Skeletal muscle satellite cell (primary cell): ENCODE measurements around the gene ZDHHC11.
"Not testable (repeated sequence)": the region's sequence is repeated elsewhere in the genome, so short reads cannot be mapped to it uniquely, and the experiment has no call there.

Experiments
- H3K27me3 ChIP-seq: 2 replicates; pipeline ENCODE4 v1.7.0; 2013; ENCODE audit warnings: low read length; ENCODE audit not compliant: control insufficient read depth, insufficient read depth
- H3K36me3 ChIP-seq: 2 replicates; pipeline ENCODE4 v1.7.0; 2013; ENCODE audit warnings: mild to moderate bottlenecking, control low read depth, low read length; ENCODE audit not compliant: insufficient read depth
- H3K4me1 ChIP-seq: 2 replicates; pipeline ENCODE4 v1.7.0; 2013; ENCODE audit warnings: low read length; ENCODE audit not compliant: control insufficient read depth, insufficient read depth
- H3K4me2 ChIP-seq: 2 replicates; pipeline ENCODE4 v1.7.0; 2013; ENCODE audit warnings: mild to moderate bottlenecking, low read length
- H3K4me3 ChIP-seq: 2 replicates; pipeline ENCODE4 v1.7.0; 2013; ENCODE audit warnings: low read length
- H3K9ac ChIP-seq: 2 replicates; pipeline ENCODE4 v1.7.0; 2013; ENCODE audit warnings: mild to moderate bottlenecking, low read depth, low read length, moderate library complexity
- H3K9me3 ChIP-seq: replicated peaks from 2 replicates; pipeline ENCODE4 v1.7.0; 2013; ENCODE audit warnings: mild to moderate bottlenecking, control low read depth, low read length

The ZDHHC11 gene

DNA sequence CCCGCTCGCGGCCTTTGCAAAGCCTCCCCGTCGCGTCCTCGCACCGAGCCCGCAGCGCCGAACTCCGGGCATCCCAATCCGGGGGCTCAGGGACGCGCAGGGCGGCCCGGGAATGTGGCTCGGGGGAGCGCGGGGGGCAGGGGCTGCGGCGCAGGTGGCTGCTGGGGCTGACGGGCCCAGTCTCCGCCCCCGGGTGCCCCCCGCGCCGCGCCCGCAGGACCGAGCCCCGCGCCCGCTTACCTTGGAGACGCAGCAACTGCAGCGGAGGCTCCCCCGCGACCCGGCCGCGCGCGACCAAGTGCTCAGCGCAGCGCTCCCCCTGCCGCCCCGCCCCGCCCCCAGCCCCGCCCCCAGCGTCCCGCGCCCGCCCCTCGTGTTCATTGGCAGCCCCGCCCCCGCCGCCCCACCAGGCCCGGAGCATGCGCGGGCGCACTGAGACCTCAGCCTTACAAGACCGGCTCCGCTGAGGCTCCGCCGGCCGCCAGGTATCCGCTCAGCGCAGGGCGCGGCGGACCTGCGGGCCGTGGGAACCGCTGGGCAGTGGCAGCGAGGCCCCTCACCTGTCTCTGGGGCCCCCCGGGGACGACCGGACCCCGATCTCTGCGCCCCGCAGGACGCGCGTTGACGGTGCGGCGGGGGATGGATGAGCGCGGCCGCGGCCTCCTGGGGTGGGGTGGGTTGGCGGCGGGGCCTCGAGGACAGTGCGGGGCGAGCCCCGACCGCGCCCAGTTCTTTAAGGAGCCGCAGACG lies 66.2 kb downstream of the ZDHHC11 start, which contains the start of gene ZDHHC11B:
TSS of gene ZDHHC11B (minus strand) at position 302 of the 750 bp plus-strand sequence. CDS start 17,810 bp downstream, outside the sequence.
- Histone ChIP-seq H3K27me3 (peaks cover 12% of the 10 kb centered on the region), H3K4me2 (peak within 1 kb of the TSS; percentile 84), H3K4me3 (peak within 1 kb of the TSS; percentile 69)
- not testable (repeated sequence) for H3K9me3 ChIP-seq, H3K36me3 ChIP-seq, H3K9ac ChIP-seq, H3K4me1 ChIP-seq

DNA sequence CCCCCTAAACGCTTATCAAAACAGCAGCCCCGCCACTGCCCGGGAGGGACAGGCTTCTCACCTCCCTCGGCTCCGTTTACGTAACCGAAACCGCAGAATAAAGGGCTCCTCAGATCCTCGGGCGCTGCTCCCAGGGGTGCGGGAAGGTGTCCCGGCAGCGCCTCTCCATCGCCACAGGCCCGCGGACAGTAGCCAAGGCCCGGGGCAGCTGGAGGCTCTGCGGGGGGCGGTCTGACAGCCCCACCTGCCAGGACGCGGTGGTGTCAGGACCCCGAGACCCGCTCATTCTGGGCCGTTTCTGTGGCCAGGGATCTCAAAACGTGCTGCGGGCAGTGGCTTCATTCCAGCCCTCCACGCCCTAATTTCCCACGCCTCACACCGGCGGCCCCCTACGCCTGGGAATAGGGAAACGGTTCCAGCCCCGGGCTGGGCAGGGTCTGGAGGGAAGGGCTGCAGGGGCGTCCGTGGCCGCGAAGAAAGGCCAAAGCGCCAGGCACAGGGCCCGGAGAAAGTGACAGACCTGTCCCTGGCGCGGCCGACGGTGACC lies 66.8 kb downstream of the ZDHHC11 start:
- not testable (repeated sequence) for H3K4me1 ChIP-seq, H3K4me3 ChIP-seq, H3K9me3 ChIP-seq, H3K36me3 ChIP-seq, H3K9ac ChIP-seq
- H3K4me2 ChIP-seq = peak overlapping the region; percentile 58
- peaks cover 12% of the 10 kb centered on the region for H3K27me3 ChIP-seq

DNA sequence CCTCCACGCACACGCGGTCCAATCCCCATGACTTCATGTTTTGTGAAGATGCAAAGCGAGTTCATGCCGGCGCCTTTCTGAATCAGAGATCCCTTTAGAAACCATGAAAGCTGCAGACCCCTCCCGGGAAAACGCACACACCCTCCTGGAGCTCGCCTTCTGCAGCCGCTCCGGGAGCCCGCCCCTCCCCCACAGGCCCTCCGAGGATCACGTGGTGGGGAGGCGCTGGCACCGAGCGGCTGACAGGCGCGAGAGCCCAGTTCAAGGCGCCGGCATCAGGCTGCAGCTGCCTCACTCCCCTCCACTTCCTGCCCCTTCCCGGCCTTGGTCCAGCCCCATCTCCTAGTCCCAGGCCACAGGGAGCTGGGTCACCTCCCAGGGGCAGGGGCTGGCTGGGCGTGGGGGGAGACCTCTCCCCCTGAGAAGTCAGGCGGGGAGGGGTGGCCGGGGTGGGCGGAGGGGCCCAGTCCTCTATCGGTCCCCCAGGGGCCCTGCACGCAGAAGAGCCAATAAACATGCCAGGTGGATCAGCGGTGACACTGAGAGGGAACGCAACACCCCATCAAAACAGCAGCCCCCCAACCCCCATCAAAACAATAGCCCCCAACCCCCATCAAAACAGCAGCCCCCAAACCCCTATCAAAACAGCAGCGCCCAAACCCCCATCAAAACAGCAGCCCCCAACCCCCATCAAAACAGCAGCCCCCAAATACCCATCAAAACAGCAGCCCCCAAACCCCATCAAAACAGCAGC lies 67.6 kb downstream of the ZDHHC11 start:
- not testable (repeated sequence) for H3K27me3 ChIP-seq, H3K9me3 ChIP-seq, H3K9ac ChIP-seq, H3K36me3 ChIP-seq, H3K4me3 ChIP-seq, H3K4me1 ChIP-seq, H3K4me2 ChIP-seq

DNA sequence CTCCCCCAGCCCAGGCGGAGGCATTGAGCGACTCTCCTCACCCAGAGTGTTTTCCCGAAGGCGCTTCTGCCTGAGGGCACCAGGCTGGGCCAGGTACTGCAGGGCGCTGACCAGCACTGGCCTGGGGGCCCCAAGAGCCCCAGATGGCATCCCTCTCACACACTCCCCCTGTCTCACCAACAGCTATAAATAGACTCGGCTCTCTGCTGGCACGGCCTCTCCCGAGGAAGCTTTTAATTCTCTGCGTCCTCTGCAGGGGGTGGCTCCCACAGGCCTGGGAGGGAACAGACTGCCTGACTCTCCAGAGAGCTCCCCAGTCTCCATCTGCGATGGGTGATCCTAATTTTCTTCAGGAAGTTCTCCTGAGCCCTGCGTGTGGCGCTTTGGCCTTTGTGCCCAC lies 68.4 kb downstream of the ZDHHC11 start:
- not testable (repeated sequence) for H3K4me3 ChIP-seq, H3K9ac ChIP-seq, H3K36me3 ChIP-seq, H3K9me3 ChIP-seq, H3K4me2 ChIP-seq, H3K4me1 ChIP-seq
- H3K27me3 ChIP-seq = peaks cover 10% of the 10 kb centered on the region

DNA sequence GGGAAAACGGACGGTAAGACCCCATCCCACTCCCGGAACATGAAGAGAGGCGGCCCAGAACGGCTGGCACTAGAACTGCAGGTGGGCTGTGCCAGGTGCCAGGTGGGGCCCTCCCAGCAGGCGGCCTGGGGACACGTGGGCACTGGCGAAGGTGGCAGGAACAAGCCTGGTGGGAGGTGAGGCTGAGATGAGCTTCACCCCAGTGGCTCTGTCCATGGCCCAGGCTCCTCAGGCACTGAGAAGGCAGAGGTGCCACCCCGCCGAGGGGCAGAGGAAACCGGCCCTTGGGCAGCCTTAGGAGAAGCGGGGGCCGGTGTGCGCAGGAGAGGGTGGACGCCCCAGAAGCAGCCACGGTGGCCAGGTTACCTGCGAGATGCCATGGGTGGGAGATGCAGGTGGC lies 70.2 kb downstream of the ZDHHC11 start:
- not testable (repeated sequence) for H3K9me3 ChIP-seq, H3K36me3 ChIP-seq, H3K4me2 ChIP-seq, H3K9ac ChIP-seq, H3K4me1 ChIP-seq, H3K4me3 ChIP-seq
- peaks cover 23% of the 10 kb centered on the region for H3K27me3 ChIP-seq

DNA sequence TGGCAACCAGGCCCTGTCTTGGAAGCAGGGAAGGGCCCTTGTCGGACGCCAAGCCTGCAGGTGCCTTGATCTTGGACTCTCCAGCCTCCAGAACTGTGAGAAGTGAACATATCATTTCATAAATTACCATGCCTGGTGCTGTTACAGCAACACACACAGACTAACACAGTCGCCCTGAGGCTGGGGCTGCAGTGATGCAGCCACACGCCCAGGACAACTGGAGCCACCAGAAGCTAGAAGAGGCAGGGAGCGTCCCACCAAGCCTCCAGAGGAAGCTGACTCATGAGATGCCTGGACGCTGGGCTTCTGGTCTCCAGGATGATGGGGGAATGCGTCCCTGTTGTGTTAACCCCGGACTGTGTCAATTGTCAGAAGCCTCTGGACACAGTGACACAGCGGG lies 71.8 kb downstream of the ZDHHC11 start:
- H3K36me3 ChIP-seq, H3K4me1 ChIP-seq, H3K9ac ChIP-seq, H3K9me3 ChIP-seq, H3K4me2 ChIP-seq, H3K4me3 ChIP-seq: not testable (repeated sequence)
- peaks cover 18% of the 10 kb centered on the region for H3K27me3 ChIP-seq

DNA sequence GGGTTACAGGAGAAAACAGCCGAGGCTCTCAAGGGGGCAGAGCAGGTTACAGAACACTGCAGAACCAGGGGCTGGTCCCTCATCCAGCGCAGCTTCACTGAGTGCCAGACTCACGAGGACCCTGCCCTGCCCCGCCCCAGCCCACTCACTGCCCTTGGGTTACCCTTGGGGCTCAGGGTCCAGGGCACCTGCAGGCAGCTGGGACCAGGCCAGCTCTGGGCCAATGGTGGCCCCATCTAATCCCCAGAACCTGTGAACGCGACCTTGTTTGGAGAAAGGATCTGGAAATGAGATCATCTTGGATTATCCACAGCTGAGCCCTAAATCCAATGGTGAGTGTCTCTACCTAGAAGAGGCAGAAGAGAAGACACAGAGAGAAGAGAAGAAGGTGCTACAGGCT lies 72.4 kb downstream of the ZDHHC11 start:
- not testable (repeated sequence) for H3K9ac ChIP-seq, H3K4me1 ChIP-seq, H3K9me3 ChIP-seq, H3K4me2 ChIP-seq, H3K36me3 ChIP-seq, H3K4me3 ChIP-seq
- H3K27me3 ChIP-seq = peaks cover 16% of the 10 kb centered on the region

DNA sequence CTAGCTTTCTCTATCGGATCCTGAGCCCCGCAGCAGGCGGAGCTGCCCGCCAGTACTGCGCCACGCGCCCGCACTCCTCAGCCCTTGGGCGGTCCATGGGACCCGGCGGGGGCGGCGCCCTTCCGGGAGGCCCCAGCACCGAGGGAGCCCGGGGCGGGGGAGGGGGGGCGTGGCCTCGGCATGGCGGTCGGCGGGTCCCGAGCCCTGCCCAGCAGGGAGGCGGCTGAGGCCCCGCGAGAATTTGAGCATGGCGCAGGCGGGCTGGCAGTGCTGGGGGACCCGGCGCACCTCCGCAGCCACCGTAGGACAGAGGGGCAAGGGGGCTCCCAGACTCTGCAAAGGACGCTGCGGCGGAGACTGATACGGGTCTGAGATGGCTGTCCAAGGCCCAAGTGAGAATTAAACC lies 73.0 kb downstream of the ZDHHC11 start:
- Histone ChIP-seq H3K9me3 (no peaks in the 10 kb centered on the region), H3K4me3 (no peak overlapping the region), H3K36me3 (no peaks in the 10 kb centered on the region), H3K4me1 (no peaks in the 10 kb centered on the region), H3K27me3 (peaks cover 22% of the 10 kb centered on the region), H3K9ac (no peak overlapping the region), H3K4me2 (no peak overlapping the region)

DNA sequence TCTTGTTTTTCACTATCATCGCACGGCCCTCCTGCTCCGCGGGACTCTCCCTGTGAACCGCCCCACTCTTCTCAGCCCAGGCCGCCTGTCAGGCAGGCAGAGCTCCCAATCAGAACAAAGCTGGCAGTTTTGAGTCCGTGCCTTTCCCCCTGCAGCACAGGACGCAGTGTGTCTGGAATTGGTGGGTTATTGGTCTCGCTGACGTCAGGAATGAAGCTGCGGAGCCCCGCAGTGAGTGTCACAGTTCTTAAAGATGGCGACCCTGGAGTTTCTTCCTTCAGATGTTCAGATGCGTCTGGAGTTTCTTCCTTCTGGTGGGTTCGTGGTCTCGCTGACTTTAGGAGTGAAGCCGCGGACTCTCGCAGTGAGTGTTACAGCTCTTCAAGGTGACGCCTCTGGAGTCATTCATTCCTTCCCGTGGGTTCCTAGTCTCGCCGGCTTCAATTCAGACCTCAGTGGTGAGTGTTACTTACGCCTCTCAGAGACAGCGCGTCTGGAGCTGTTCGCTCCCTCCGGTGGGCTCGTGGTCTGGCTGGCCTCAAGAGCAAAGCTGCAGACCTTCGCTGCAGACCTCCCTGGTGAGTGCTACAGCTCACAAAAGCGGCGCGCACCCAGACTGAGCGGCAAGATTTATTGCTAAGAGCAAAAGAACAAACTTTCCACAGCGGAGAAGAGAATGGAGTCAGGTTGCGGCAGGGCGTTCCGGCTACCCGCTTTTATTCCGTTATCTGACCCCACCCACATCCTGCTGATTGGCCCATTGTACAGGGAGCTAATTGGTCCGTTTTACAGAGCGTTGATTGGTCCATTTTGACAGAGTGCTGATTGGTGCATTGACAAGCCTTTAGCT lies 73.7 kb downstream of the ZDHHC11 start:
- Histone ChIP-seq H3K27me3 (peaks cover 22% of the 10 kb centered on the region), H3K4me3 (no peak overlapping the region), H3K4me2 (no peak overlapping the region), H3K4me1 (no peaks in the 10 kb centered on the region), H3K9ac (no peak overlapping the region), H3K36me3 (no peaks in the 10 kb centered on the region), H3K9me3 (no peaks in the 10 kb centered on the region)

DNA sequence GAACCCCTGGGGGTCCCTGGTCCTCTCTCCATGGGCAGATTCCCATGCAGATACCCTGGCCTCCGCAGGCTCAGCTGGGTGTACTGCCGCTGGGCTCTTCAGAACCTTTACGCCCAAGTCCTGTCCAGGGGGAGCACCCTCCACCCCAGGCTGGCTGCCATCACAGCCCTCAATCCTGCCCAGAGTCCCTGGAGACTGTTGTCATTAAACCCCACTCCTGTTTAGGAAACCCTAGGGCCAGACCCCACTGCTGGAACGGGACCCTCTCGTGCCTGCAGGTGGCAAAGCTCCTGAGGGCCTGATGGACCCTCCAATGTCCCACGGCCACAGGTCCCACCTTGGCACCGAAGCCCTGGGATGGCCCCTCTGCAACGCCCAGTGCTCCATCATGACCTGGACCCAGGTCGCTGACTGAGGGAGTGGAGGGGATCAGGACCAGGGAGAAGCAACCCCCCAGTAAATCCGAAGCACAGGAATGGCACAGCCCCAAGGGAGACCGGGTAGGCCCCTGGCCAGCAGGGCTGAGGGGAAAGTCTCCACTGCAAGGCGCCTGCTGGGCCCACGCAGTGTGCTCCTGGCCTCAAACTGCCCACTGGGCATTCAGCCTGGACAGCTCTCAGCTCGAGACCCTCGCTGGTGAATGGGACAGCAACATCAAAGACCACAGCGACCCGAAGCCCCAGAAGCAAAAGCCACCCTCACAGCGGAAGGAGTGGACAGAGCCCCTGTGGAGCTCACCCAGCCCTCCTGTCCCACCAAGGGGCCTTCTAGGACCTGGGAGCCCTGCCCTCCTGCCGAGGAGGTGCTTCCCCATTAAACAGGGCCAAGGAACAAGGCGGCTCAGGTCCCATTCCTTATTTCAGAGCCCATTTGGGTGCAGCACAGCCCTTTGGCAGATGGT lies 74.6 kb downstream of the ZDHHC11 start:
- Histone ChIP-seq H3K36me3 (no peaks in the 10 kb centered on the region), H3K4me2 (no peak overlapping the region), H3K4me1 (no peaks in the 10 kb centered on the region), H3K4me3 (no peak overlapping the region), H3K9ac (no peak overlapping the region), H3K27me3 (peaks cover 22% of the 10 kb centered on the region), H3K9me3 (no peaks in the 10 kb centered on the region)
